Hindlimb muscle (tissue), 1 donor: ENCODE data around the gene NUP43. TPM values are rescaled to one million over a fixed set of nuclear protein-coding genes. Genes with fewer than 3 reads are reported as not detected.
"Not testable (repeated sequence)": the region's sequence is repeated elsewhere in the genome, so short reads cannot be mapped to it uniquely, and the experiment has no call there.

Source experiments
- DNase-seq: peaks from one replicate; pipeline ENCODE4 v3.0.0-alpha.2; 2013
- polyA plus RNA-seq: library from polyadenylated mRNA; unstranded; fragments of 120-200 nt; gene quantifications from one replicate; pipeline ENCODE4 v1.2.1, GENCODE V29; 2013; ENCODE audit not compliant: insufficient read length

Gene NUP43
- polyA plus RNA-seq, 1 donor = 20.0 TPM

- DNase-seq = not testable (repeated sequence)
These were observed 1.1 kb downstream of the NUP43 start for GRCh38 chr6:149745252-149745651.

- DNase-seq = no peak
These were observed 11.4 kb downstream of the NUP43 start for GRCh38 chr6:149734915-149735314.

- no peak for DNase-seq
These were observed 13.1 kb downstream of the NUP43 start for GRCh38 chr6:149733089-149733720.

DNA sequence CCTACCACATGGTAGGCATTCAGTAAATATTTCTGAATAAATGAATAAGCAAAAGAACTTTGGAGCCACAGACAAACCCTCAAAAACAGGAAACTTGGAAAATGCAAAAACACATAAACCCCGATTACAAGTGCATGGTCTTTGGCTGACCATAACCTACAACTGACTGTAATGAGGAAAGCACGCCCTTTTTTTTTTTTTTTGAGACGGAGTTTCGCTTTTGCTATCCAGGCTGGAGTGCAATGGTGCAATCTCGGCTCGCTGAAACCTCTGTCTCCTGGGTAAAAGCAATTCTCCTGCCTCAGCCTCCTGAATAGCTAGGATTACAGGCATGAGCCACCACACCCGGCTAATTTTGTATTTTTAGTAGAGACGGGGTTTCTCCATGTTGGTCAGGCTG is 16.5 kb downstream of the NUP43 start:
- DNase-seq = no peak

DNA sequence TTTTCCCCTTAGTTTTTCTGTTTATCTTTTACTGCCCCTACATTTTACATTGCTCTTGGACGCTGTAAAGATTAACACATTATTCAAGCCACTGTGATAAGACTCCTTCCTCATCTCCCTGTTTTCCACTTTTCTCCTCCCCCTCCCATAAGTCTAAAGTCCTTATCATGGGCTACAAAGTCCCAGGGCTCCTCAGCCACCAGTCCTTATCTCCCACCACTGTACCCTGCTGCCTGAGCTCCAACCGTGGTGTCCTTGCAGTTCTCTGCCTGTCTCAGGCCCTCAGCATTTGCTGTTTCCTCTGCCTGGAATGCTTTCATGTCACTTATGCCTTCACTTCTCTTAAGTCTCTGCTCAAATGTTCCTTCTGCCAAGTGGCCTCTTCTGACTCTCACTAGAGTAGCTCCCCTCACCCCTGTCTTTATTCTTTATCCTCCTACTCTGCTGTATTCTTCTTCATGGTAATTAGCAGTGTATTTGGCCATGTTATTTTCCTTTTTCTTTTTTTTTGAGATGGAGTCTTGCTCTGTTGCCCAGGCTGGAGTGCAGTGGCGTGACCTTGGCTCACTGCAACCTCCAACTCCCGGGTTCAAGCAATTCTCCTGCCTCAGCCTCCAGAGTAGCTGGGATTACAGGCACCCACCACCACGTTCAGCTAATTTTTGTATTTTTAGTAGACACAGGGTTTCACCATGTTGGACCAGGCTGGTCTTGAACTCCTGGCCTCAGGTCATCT is 17.7 kb downstream of the NUP43 start:
- no peak for DNase-seq

DNA sequence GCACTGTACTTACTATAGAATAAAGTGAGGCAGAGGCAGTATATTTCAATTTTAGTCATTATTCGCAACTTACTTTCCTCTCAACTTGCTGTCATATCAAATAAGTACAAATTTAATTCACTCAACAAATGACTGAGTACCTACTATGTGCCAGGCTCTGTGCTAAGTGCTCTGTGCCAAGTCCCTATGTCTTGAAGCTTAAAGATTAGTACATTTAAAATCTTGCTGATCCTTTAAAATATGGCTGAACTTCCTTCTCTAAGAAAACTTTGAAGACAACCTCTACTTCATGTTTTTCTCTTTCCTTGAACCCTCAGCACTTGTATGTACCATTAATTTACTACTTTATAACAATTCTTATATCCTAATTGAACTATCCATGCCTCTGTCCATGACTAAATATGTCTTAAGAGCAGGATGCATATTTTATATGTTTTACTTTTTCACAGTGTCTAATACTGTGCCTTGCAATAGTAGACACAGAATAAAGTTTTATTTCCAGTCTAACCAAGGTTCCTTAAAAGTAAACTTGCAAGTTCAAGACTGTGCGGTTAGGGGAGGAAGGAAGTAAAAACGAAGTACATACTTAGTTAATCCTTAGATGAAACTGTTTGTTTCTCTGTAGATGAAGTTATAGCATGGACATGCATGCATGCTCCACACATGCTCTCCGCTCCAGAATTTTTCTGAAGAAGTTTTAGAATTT is 18.4 kb downstream of the NUP43 start:
- no peak for DNase-seq

GRCh38 chr6:149725785-149726184 is 20.5 kb downstream of the NUP43 start:
- DNase-seq = no peak

- DNase-seq = no peak
These were observed 22.4 kb downstream of the NUP43 start for GRCh38 chr6:149723771-149724417.

- no peak for DNase-seq
These were observed 23.1 kb downstream of the NUP43 start for GRCh38 chr6:149723262-149723661.

DNA sequence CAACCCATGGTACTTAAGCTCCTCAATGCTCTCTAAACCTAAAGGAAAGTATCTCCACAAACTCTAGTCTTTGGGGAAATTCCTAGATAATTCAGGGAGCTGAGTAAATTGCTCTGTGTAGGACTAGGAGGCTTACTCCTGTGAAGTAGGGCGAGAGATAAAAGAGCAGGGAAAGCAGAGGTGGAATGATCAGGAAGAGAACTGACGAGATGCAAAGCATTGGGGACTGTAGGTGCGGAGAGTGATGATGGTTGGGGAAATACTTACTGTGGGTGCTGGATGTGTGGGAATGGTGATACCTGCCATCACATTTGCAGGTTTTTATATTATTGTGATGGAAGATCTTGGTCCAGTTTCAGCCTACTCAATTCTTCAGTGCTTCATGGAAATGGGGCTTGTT is 26.8 kb downstream of the NUP43 start:
- DNase-seq = no peak

DNA sequence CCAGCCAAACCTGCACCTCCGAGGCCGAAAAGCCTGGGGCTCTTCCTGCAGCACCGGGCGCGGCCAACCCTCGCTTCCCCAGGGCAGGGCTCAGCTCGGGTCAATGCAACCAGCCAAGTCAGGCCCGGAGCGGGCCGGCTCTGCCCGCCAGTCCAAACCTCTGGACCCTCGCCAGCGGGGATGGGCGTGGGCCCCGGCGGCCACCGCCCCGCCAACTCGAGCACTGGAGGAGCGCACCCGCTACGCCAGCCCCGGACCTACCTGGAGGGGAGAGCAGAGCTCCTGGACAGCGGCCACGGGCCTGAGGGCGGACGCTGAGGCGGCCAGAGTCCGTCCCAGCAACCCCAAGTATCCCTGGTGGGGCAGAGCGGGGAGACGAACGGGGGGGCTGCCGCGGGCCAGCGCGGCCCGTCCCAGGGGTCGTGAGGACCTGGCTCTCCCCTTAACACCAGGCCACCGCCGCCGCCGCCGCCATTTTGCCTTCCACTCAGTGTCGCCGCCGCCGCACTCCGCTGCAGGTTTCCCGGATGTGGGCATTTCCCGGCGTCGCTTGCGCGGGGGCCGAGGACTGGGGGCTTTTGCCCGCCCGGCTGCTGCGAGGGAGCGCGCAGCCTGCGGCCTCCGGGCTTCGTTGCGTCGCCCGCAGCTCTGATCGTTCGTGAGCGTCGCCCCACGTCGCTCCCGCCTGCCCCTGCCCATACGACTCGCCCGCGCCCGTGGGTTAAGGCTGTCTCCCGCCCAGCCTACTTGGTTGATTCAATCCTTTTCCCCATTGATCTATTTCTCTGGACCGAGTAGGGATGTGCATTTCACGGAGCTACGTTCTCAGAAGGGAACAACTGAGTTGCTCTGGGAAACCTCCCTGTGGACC is 28.5 kb downstream of the NUP43 start, which contains the start of gene LATS1:
Gene LATS1 (minus strand): TSS at position 514 of the 871 bp plus-strand sequence. CDS start 15,975 bp downstream, outside the sequence.
- DNase-seq = peak; percentile 91

DNA sequence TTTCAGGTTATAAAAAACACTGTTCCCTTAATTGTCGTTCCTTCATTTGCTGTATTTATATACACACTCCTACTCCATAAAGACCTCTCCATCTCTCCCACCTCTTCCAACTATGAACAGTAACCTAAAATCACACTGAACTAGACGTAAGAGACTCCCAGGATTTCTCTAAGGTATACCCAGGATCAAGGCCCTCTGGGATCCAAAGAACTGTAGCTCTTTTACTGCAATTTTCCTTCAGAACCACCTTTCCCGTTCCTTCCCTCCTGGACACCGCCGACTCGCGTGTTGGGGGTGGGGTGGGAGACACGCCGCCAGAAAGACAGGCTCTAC is 29.1 kb downstream of the NUP43 start:
- no peak for DNase-seq

DNA sequence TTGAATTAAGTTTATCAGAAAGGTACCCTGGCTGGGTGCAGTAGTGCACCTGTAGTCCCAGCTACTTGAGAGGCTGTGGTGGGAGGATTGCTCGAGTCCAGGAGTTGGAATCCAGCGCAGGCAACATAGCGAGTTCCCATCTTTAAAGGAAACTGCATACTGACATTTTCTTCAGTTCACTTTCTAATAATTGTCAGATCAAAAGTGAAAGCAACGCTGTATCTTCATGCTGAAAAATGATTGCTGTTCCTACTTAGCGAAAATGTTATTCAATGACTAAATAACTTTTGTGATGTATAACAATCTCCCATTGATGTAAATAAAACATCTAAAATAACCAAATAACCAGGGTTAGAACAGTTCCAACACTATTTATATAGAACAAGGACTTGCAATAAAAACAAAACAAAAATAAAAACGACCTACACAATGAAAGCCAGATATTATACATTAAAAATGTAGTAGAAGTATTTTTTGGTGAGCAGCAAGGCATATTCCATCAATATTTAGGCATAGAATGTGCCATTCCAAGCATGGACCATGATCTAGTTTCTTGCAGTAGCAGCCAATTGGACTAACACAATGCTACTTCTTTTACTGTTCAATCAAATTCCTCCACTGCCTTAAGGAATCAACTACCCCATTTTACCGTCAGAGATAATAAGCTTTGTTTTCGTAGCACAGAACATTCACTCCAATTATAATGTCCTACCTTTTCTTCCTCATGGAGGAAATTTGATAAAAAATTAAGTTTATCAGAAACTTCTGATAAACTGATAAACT is 30.0 kb downstream of the NUP43 start:
- DNase-seq = no peak

- DNase-seq = no peak
These were observed 31.9 kb downstream of the NUP43 start for GRCh38 chr6:149714442-149714841.

DNA sequence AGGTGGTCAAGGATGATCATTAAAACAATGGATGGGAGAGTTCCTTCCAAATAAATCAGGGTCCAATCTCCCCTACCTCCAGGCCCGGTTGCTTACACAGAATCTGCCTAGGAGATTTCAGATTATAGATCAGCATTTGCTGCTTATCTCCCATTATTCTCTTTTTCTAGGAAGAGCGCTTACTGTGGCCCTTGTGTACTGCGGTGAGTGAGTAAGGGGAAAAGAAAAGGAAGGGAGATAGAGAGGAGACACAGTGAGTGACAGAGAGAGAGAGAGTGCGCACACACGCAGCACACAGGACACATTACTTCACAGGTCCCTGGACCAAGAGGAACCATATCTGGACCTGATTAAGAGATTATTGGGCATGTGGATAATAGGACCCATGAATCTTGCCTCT is 34.6 kb downstream of the NUP43 start:
- DNase-seq = no peak

DNA sequence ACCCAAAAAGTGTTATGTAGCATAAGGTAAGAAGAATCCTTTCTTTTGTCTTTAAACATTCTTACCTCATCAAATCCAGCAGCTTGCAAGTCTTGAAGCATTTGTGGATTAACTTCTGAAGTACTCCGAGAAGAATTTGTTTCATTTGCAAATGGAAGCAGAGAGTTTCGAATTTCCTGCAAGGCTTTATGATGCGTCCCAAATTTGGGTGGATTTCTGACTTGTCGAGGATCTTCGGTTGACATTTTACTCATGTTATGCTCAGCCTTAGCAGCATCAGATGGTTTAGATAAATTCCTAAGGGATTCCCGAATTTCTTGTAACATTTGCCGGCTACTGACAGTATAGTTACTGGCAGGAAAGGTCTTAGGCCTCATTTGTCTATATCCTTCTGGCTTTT is 44.6 kb downstream of the NUP43 start:
- no peak for DNase-seq

DNA sequence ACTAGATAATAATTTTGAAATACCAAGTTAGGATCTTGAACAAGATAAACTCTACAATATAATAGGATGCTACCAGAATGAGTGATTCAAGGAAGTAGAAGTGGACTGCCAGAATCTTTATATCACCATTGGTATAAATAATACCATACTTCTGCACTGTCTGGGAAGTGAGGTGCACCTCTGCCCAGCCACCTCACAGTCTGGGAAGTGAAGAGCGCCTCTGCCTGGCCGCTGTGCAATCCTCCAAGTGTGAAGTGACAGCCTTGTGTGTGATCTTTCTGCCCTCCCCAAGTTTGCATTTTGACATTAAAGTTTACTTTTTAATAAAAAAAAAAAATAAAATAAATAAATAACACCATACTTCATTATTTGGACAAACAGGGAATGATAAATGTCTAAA is 47.2 kb downstream of the NUP43 start:
- DNase-seq = no peak

DNA sequence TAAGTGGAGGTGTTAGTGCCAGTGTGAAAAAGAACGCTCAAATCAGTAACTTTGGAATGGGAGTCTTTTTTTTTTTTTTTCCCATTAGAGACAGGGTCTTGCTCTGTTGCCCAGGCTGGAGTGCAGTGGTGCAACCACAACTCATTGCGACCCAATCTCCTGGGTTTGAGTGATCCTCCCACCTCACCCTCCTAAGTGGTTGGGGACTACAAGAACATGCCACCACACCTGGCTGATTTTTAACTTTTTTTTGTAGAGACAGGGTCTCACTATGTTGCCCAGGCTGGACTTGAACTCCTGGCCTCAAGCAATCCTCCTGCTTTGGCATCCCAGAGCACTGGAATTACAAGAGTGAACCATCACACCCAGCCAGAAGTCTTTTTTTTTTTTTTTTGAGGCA is 48.2 kb downstream of the NUP43 start:
- no peak for DNase-seq

- DNase-seq = no peak
These were observed 49.4 kb downstream of the NUP43 start for GRCh38 chr6:149696901-149697300.

GRCh38 chr6:149694921-149695320 is 51.4 kb downstream of the NUP43 start:
- no peak for DNase-seq

DNA sequence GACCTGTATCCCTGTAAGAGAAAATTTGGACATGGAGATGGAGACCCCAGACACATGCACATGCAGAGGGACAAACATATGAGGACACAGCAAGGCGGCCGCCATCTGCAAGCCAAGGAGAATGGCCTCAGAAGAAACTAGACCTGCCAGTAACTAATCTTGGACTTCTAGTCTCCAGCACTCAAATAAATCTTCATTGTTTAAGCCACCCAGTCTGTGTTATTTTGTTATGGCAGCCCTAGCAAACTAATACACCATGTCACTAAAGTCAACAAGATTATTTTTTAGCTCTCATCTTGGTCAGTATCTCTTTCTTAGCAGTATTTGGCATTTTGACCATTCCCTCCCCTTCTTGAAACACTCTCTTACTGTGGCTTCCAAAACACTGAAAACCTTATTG is 55.1 kb downstream of the NUP43 start:
- no peak for DNase-seq
